Thyroid gland (tissue), 4 donors: ENCODE data around the gene CSTPP1. TPM values are rescaled to one million over a fixed set of nuclear protein-coding genes. Genes with fewer than 3 reads are reported as not detected.

Experiments
- DNase-seq, 2 donors: peaks; one replicate each; pipeline ENCODE4 v3.0.0-alpha.2; 2019
- H3K27ac ChIP-seq, 3 donors: fragments of 200-600 bp; sonication (generic); 1 replicate in 2 of 3; 2 replicates in 1 of 3; pipeline ENCODE4 v1.5.1; 2016 to 2019; ENCODE audit warnings: mild to moderate bottlenecking in 1 of 3, moderate library complexity in 1 of 3
- H3K27me3 ChIP-seq: fragments of 200-600 bp; sonication (generic); one replicate; pipeline ENCODE4 v1.5.1; 2019
- H3K36me3 ChIP-seq, 2 donors: fragments of 200-600 bp; sonication (generic); one replicate each; pipeline ENCODE4 v1.5.1; 2016 to 2019
- H3K4me1 ChIP-seq, 2 donors: fragments of 200-600 bp; sonication (generic); one replicate each; pipeline ENCODE4 v1.5.1; 2017 to 2019
- H3K4me3 ChIP-seq, 3 donors: fragments of 200-600 bp; sonication (generic); replicated peaks in 1 of 3; 1 replicate in 2 of 3; 2 replicates in 1 of 3; pipeline ENCODE4 v1.5.1; 2016; ENCODE audit warnings: mild to moderate bottlenecking in 1 of 3
- H3K9me3 ChIP-seq: fragments of 200-600 bp; sonication (generic); one replicate; pipeline ENCODE4 v1.5.1; 2017
- CTCF ChIP-seq, 6 experiments: fragments of 200-600 bp in 3 of 6; fragments of 450-650 bp in 3 of 6; sonication (generic) in 3 of 6; IDR thresholded peaks; one replicate each; pipeline ENCODE4 v1.5.1; 2016 to 2019; ENCODE audit warnings: antibody characterized with exemption in 6 of 6, mild to moderate bottlenecking in 2 of 6, inconsistent platforms in 1 of 6, moderate library complexity in 1 of 6
- POLR2A ChIP-seq, 2 donors: fragments of 450-650 bp; IDR thresholded peaks; one replicate each; pipeline ENCODE4 v1.6.1; 2017; ENCODE audit warnings: antibody characterized with exemption in 2 of 2, mild to moderate bottlenecking in 2 of 2, moderate library complexity in 1 of 2
- WGBS, 2 donors: methylation state at CpG; one replicate each; pipeline ENCODE4 v1.1.5; 2017; 5-methylcytosine and 5-hydroxymethylcytosine counted together
- intact Hi-C: fragments of 100-400 bp; cut with DNase I; formaldehyde crosslinking; loops from one replicate; pipeline ENCODE4 v1.15.1; 2023
- total RNA-seq, 4 donors: library from RNA; depleted of rRNA; stranded (reverse); fragments of >200 nt; gene quantifications; one replicate each; pipeline ENCODE4 v1.2.3, GENCODE V29; 2016

CSTPP1 gene
- total RNA-seq, 4 donors from 2014 or later: 29.4 to 65.8 (median 45.7) TPM

- no peaks in the 10 kb centered on the region for H3K36me3 ChIP-seq
- 90 to 92% methylated on average over 3 of the region's 3 CpGs for WGBS, 2 donors
- DNase-seq: no peak
- no peak overlapping the region for H3K4me3 ChIP-seq
- TF ChIP-seq POLR2A (IDR thresholded peaks at IDR 0.05) (no peak), CTCF (IDR thresholded peaks at IDR 0.05) (no peak)
- H3K27me3 ChIP-seq: no peaks in the 10 kb centered on the region
- H3K9me3 ChIP-seq: no peaks in the 10 kb centered on the region
- intact Hi-C loops: no loop called here
- H3K27ac ChIP-seq: no peak overlapping the region
- H3K4me1 ChIP-seq: no peaks in the 10 kb centered on the region
Observed at GRCh38 chr11:47061429-47062178, 125.0 kb downstream of the CSTPP1 start.

GRCh38 chr11:47062736-47063135, 126.2 kb downstream of the CSTPP1 start:
- no peak for TF ChIP-seq POLR2A (IDR thresholded peaks at IDR 0.05)
- no peak for TF ChIP-seq CTCF (IDR thresholded peaks at IDR 0.05)
- WGBS, 2 donors: 92 to 95% methylated on average over 2 of the region's 2 CpGs
- Histone ChIP-seq H3K27me3 (no peaks in the 10 kb centered on the region), H3K36me3 (no peaks in the 10 kb centered on the region), H3K27ac (no peak overlapping the region), H3K4me1 (no peaks in the 10 kb centered on the region), H3K4me3 (no peak overlapping the region), H3K9me3 (no peaks in the 10 kb centered on the region)
- no peak for DNase-seq
- intact Hi-C loops: no loop called here

- no peak for TF ChIP-seq CTCF (IDR thresholded peaks at IDR 0.05)
- no peaks in the 10 kb centered on the region for H3K27me3 ChIP-seq
- no peaks in the 10 kb centered on the region for H3K36me3 ChIP-seq
- H3K4me1 ChIP-seq: peaks cover 0 to 6% of the 10 kb centered on the region in 2 donors
- no peak overlapping the region for H3K27ac ChIP-seq
- no peak overlapping the region for H3K4me3 ChIP-seq
- DNase-seq: no peak
- WGBS, 2 donors: 97% methylated on average over 4 of the region's 4 CpGs
- intact Hi-C loops: no loop called here
- no peaks in the 10 kb centered on the region for H3K9me3 ChIP-seq
Observed at GRCh38 chr11:47067401-47067800, 130.8 kb downstream of the CSTPP1 start.

GRCh38 chr11:47070769-47071168, 134.2 kb downstream of the CSTPP1 start:
- no peaks in the 10 kb centered on the region for H3K27me3 ChIP-seq
- H3K9me3 ChIP-seq: no peaks in the 10 kb centered on the region
- intact Hi-C loops: no loop called here
- no peaks in the 10 kb centered on the region for H3K36me3 ChIP-seq
- no peak overlapping the region for H3K27ac ChIP-seq
- TF ChIP-seq CTCF (IDR thresholded peaks at IDR 0.05) (no peak), POLR2A (IDR thresholded peaks at IDR 0.05) (no peak)
- peaks cover 0 to 6% of the 10 kb centered on the region in 2 donors for H3K4me1 ChIP-seq
- WGBS, 2 donors: 91 to 97% methylated on average over 1 of the region's 1 CpG
- H3K4me3 ChIP-seq: no peak overlapping the region
- DNase-seq: no peak

GRCh38 chr11:47071341-47071740, 134.8 kb downstream of the CSTPP1 start:
- no peak for DNase-seq
- WGBS, 2 donors: 65 to 72% methylated on average over 3 of the region's 3 CpGs
- Histone ChIP-seq H3K27ac (no peak overlapping the region), H3K4me3 (no peak overlapping the region), H3K27me3 (no peaks in the 10 kb centered on the region), H3K4me1 (peaks cover 0 to 6% of the 10 kb centered on the region in 2 donors), H3K9me3 (no peaks in the 10 kb centered on the region), H3K36me3 (no peaks in the 10 kb centered on the region)
- intact Hi-C loops: no loop called here
- TF ChIP-seq POLR2A (IDR thresholded peaks at IDR 0.05): no peak
- TF ChIP-seq CTCF (IDR thresholded peaks at IDR 0.05): no peak
